ENCODE measurements around the gene FADD. TPM values are rescaled to one million over a fixed set of nuclear protein-coding genes. Genes with fewer than 3 reads are reported as not detected.
A peak's percentile ranks its signal among the peaks of the same experiment; 100 is the strongest.

The FADD gene
- total RNA-seq, 1 experiment from 2014 or later = 45.1 TPM

- no peak for DNase-seq (ENCODE audit: low read depth)
These were observed 28.0 kb downstream of the FADD start for GRCh38 chr11:70230840-70231710.

- DNase-seq (ENCODE audit: low read depth) = no peak
These were observed 29.9 kb downstream of the FADD start for GRCh38 chr11:70233034-70233433.

GRCh38 chr11:70233511-70233934, 30.4 kb downstream of the FADD start:
- DNase-seq (ENCODE audit: low read depth) = peak; percentile 36

- no peak for DNase-seq (ENCODE audit: low read depth)
These were observed 30.9 kb downstream of the FADD start for GRCh38 chr11:70233962-70234361.

GRCh38 chr11:70240337-70240736, 37.2 kb downstream of the FADD start:
- DNase-seq (ENCODE audit: low read depth) = no peak

- DNase-seq (ENCODE audit: low read depth) = no peak
These were observed 38.6 kb downstream of the FADD start for GRCh38 chr11:70241709-70242108.

- no peak for DNase-seq (ENCODE audit: low read depth)
These were observed 39.8 kb downstream of the FADD start for GRCh38 chr11:70242885-70243284.

- peak; percentile 48 for DNase-seq (ENCODE audit: low read depth)
These were observed 41.0 kb downstream of the FADD start for GRCh38 chr11:70243912-70244652.

GRCh38 chr11:70244698-70245097, 41.6 kb downstream of the FADD start:
- peak; percentile 51 for DNase-seq (ENCODE audit: low read depth)

- no peak for DNase-seq (ENCODE audit: low read depth)
These were observed 43.1 kb downstream of the FADD start for GRCh38 chr11:70246196-70246595.

- no peak for DNase-seq (ENCODE audit: low read depth)
These were observed 44.1 kb downstream of the FADD start for GRCh38 chr11:70247042-70247709.

- no peak for DNase-seq (ENCODE audit: low read depth)
These were observed 44.6 kb downstream of the FADD start for GRCh38 chr11:70247710-70248072.

GRCh38 chr11:70250876-70251658, 48.0 kb downstream of the FADD start:
- no peak for DNase-seq (ENCODE audit: low read depth)

GRCh38 chr11:70251659-70252321, 48.7 kb downstream of the FADD start:
- no peak for DNase-seq (ENCODE audit: low read depth)

GRCh38 chr11:70252844-70253243, 49.7 kb downstream of the FADD start:
- DNase-seq (ENCODE audit: low read depth) = no peak

GRCh38 chr11:70255477-70256116, 52.5 kb downstream of the FADD start:
- no peak for DNase-seq (ENCODE audit: low read depth)
